ENCODE measurements around the gene CCDC102B. TPM values are rescaled to one million over a fixed set of nuclear protein-coding genes. Genes with fewer than 3 reads are reported as not detected.

CCDC102B gene
- total RNA-seq, 1 experiment from 2014 or later = 3.1 TPM

- Mint-ChIP-seq H3K4me3 (peak overlapping the region; percentile 26), H3K36me3 (no peaks in the 10 kb centered on the region), H3K27ac (peak overlapping the region; percentile 82; the same call in 1 of the 2 replicates), H3K27me3 (ENCODE audit: low read depth) (no peaks in the 10 kb centered on the region; the same call in 1 of the 2 replicates), H3K4me1 (peaks cover 60% of the 10 kb centered on the region), H3K9me3 (no peaks in the 10 kb centered on the region)
- TF ChIP-seq FOXP1 (CRISPR knock-in tag; IDR thresholded peaks at IDR 0.05; ENCODE audit: borderline replicate concordance) (no peak), CDX4 (CRISPR knock-in tag; IDR thresholded peaks at IDR 0.05; ENCODE audit: borderline replicate concordance) (no peak), ZNF512 (CRISPR knock-in tag; IDR thresholded peaks at IDR 0.05; ENCODE audit: borderline replicate concordance) (no peak), ATF3 (CRISPR knock-in tag; conservative IDR thresholded peaks at IDR 0.05) (no peak), KAT7 (CRISPR knock-in tag; IDR thresholded peaks at IDR 0.05; ENCODE audit: borderline replicate concordance) (no peak), ZNF281 (CRISPR knock-in tag; IDR thresholded peaks at IDR 0.05) (no peak), E2F5 (CRISPR knock-in tag; IDR thresholded peaks at IDR 0.05) (no peak), NR2C2 (CRISPR knock-in tag; IDR thresholded peaks at IDR 0.05) (no peak), NFE2L1 (CRISPR knock-in tag; IDR thresholded peaks at IDR 0.05) (no peak), SOX15 (CRISPR knock-in tag; IDR thresholded peaks at IDR 0.05) (no peak), IRF2 (CRISPR knock-in tag; IDR thresholded peaks at IDR 0.05; ENCODE audit: borderline replicate concordance, low read depth) (no peak), RELA (CRISPR knock-in tag; IDR thresholded peaks at IDR 0.05; ENCODE audit: borderline replicate concordance) (no peak)
- CTCF ChIA-PET = no interaction called here
- ATAC-seq (peak; percentile 34; the same call in 1 of the 2 replicates), DNase-seq (ENCODE audit: low spot score) (no peak)
- POLR2A ChIA-PET = no interaction called here
Observed at GRCh38 chr18:68944330-68944729, 146.4 kb downstream of the CCDC102B start.

GRCh38 chr18:68944826-68945225, 146.9 kb downstream of the CCDC102B start:
- H3K4me3 Mint-ChIP-seq = no peak overlapping the region
- POLR2A ChIA-PET = no interaction called here
- no peak for DNase-seq (ENCODE audit: low spot score)
- TF ChIP-seq EMX1 (CRISPR knock-in tag; IDR thresholded peaks at IDR 0.05) = no peak
- TF ChIP-seq ZNF121 (CRISPR knock-in tag; IDR thresholded peaks at IDR 0.05) = no peak
- no peak for TF ChIP-seq TEAD4 (CRISPR knock-in tag; IDR thresholded peaks at IDR 0.05)
- no peak for TF ChIP-seq ATF2 (CRISPR knock-in tag; IDR thresholded peaks at IDR 0.05; ENCODE audit: borderline replicate concordance, low read depth)
- TF ChIP-seq RELA (CRISPR knock-in tag; IDR thresholded peaks at IDR 0.05; ENCODE audit: borderline replicate concordance) = no peak
- no peak for TF ChIP-seq ELF4 (CRISPR knock-in tag; IDR thresholded peaks at IDR 0.05; ENCODE audit: low read depth)
- no peak for TF ChIP-seq ZNF263 (CRISPR knock-in tag; IDR thresholded peaks at IDR 0.05; ENCODE audit: low read depth)
- TF ChIP-seq ZNF532 (CRISPR knock-in tag; IDR thresholded peaks at IDR 0.05; ENCODE audit: borderline replicate concordance) = no peak
- TF ChIP-seq ZNF425 (CRISPR knock-in tag; conservative IDR thresholded peaks at IDR 0.05) = no peak

More at GRCh38 chr18:68944826-68945225, 146.9 kb downstream of the CCDC102B start:
- no peaks in the 10 kb centered on the region for H3K9me3 Mint-ChIP-seq
- no peaks in the 10 kb centered on the region; the same call in 1 of the 2 replicates for H3K27me3 Mint-ChIP-seq (ENCODE audit: low read depth)
- peak overlapping the region; percentile 73; the same call in 1 of the 2 replicates for H3K27ac Mint-ChIP-seq
- CTCF ChIA-PET = no interaction called here
- H3K36me3 Mint-ChIP-seq = no peaks in the 10 kb centered on the region
- ATAC-seq = peak; percentile 24
- H3K4me1 Mint-ChIP-seq = peaks cover 60% of the 10 kb centered on the region

Measured in WTC11 (cell line).